HG03457 (cell line): ENCODE measurements around the gene SMURF2.
"Not testable (repeated sequence)": the region's sequence is repeated elsewhere in the genome, so short reads cannot be mapped to it uniquely, and the experiment has no call there.

Source experiments
- ATAC-seq: cut with Tn5 transposase; IDR thresholded peaks from one replicate; pipeline ENCODE4 v1.9.1; 2021; ENCODE audit warnings: moderate number of reproducible peaks; ENCODE audit not compliant: unreplicated experiment

SMURF2 gene

DNA sequence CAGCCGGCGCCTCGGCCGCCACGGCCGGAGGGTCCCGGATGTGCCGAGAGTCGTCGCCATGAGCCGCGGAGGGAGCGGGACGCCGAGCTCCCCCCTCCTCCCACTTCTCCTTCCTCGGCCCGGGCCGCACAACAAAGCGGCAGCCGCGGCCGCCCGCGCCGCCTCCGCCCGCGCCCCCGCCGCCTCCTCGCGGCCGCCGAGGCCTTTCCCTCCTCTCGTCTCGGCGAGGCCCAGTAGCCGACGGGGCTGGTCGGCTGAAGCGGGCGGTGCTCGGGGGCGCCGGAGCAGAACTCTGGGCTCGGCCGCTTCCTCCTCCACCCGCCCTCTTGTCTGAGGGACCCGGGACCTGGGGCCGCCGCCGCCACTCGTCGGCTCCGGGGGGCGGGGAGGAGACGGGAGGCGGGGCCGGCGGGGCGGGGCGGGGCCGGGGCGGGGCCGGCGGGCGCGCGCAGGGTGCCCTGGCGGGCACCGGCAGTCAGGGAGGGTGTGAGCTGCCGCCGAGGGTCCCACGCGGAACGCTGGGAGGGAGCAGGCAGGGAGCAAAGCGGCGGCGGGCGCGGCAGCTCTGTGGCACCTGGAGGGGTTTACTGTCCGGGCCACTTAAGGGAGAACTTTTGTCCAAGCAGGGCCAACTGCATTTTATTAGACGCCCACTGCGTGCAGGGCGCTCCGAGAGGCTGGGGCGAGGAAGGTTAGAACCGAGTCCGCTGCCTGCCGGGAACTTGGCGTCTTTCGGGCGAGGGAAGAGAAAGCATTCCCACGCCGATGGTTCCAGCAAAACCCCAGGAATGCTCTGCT is at the start of gene SMURF2:
Gene SMURF2, minus strand, starts transcription at position 332 of the 798 bp plus-strand sequence. CDS start 427 bp downstream, outside the sequence.
- ATAC-seq, result peak; percentile 66

DNA sequence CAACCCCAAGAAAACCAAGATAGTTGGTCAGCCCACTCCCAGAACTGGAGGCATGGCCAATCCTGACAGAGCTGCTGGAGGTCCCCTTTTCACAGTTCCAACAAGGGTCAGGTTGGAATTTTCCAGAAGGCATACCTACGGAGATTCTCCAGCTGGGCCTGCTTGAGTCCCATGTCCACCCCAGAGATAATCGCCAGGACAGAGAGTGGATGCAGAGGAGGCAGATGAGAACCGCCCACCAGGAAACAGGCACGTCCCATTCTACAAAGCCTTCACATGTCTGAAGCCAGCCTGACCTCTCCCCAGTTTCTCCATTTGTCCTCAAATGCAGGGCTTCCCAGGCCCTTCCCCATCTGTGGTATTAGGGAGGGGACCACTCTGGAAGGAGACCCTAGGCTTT is 47.4 kb upstream of the SMURF2 start:
- ATAC-seq, result no peak

DNA sequence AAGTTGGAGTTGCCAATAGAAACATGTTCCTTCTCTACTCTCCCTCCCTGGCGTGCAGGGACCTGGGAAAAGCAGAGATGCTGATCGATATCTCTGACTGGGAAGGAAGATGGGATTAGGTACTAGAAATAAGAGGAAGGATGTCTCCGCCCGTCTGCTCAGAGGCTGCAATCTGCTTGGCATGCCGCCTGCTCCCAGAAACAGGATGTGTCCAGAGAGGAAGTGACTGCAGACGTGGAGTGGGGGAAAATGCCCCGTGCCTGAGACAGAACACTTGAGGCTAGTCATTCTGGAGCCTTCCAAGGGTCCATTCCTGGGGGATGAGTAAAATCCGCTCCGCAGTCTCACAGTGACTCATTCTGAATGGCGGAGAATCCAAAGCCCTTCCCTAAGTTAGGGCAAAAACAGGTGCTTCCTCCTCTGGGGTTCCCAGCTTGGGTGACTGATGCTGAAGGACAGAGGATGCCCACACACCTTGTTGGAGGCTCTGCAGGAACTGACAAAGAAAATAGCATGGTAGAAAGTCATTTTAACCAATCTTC is 45.0 kb upstream of the SMURF2 start:
- no peak for ATAC-seq

DNA sequence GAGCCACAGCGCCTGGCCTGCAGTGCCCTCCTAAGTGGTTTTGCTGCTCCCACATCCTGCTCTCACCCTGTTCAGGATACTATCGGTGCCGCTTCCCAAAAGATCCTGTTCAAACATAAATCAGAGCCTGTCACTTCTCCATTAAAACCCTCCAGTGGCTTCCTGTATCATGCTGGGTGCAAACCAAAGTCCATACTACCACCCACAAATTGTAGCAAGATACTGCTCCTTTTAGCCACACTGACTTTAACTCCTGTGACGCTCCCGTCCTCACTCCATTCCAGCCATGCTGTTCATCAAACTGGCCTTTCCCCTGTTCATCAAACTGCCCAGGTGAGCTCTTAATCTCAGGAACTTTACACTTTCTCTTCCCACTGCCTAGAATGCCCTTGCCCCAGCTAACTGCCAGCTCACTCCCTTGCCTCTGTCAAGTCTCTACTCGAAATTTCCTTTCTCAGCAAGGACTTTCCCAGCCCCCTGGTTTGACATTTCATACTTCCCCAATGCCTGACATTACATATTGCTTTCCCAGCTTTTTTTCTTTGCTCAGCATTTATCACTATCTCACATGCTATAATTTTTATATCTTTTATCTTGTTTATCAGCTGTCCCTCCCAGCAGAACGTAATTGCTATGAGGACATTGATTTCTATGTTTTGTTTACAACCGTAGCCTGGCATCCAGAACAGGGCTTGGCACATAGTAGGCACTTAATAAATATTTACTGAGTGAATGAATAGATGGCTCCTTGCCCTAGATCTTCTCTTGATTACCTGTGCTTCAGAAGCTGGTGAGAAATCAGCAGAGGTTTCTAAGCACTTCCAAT is 44.3 kb upstream of the SMURF2 start:
- ATAC-seq, result no peak

DNA sequence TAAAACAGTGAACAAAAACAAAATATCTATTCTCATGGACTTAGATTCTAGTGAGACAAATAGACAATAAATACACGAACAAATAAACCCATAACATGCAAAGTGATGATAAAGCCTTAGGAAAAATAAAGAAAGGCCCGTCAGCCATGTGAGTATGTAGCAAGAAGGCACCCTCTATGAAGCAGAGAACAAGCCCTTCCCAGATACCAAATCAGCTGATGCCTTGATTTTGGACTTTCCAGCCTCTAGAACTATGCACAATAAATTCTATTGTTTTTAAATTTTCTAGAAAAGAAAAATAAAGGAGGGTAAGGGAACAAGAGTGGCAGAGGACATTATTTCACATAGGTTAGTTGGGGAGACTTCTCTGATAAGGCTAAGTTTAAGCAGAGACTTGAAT is 40.7 kb upstream of the SMURF2 start:
- no peak for ATAC-seq

DNA sequence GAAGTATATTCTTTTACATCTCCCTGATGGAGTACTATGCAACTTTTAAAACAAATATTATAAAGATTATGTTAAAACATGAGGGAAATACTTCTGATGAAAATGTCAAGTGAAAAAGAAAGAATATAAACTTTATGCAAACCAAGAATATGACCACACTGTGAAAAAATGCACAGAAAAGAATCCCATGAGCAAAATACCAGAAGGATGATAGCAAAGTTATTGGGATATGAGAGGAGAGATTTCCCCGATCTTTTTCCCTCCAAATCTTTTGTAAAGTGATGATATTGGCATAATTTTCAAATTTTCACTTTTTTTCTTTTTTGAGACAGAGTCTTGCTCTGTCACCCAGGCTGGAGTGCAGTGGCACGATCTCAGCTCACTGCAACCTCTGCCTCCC is 36.6 kb upstream of the SMURF2 start:
- no peak for ATAC-seq

DNA sequence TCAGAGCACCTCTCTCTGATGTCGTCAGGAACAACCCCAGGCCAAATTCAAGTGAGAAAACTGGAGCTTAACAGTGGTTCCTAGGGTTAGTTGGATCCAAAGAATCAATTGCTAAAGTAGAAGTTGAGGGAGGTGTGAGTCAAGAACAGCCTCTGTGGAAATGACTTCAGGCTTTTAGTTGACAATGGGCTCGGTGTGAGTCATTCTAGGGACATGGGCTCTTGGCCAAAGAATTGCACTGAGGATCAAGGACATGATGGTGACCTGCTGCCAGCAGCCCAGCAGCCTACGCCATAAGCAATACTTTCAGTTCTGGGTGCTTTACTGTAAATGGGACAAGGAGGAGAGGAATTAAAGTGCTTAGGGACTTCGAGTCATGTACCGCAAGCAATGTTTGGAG is 32.1 kb upstream of the SMURF2 start:
- no peak for ATAC-seq

DNA sequence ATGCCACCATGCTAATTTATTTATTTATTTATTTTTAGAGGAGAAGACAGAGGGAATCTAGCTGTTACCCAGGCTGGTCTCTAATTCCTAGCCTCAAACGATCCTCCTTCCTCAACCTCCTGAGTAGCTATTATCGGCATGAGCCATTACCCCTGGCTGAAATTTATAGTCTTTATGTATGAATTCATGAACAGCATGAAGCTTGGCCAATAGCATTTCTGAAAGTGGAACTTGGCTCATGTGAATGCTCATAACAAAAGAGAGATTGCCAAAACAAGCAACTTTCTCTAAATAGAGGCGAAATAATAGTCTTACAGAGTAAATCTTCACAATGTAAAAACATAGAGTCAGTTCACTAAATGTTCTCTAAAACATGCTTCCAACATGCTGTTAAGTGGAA is 30.1 kb upstream of the SMURF2 start:
- no peak for ATAC-seq

DNA sequence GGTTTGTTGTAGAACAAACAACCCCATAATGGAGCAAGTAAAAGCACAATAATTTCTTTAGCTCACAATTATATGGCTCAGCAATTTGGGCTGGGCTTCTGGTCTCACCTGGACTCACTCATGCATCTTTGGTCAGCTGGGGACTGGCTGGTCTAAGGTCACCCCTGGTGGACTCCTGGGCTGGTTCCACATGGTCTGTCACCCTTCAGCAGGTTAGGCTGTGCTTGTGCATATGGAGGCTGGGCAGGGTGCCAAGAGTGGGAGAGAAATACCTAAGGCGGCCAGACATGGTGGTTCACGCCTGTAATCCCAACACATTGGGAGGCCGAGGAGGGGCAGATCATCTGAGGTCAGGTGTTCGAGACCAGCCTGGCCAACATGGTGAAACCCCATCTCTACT is 27.0 kb upstream of the SMURF2 start:
- no peak for ATAC-seq

DNA sequence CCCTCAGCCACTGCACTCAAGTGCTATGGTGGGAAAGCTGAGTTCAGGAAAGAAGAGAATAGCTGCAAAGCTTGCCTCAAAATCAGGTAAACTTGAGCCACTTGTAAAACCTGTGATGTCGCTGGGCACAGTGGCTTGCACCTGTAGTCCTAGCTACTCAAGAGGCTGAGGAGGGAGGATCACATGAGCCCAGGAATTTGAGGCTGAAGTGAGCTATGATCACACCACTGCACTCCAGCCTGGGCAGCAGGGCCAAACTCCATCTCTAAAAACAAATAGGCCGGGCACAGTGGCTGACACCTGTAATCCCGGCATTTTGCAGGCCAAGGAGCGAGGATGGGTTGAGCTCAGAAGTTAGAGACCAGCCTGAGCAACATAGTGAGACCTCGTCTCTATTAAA is 26.4 kb upstream of the SMURF2 start:
- no peak for ATAC-seq

DNA sequence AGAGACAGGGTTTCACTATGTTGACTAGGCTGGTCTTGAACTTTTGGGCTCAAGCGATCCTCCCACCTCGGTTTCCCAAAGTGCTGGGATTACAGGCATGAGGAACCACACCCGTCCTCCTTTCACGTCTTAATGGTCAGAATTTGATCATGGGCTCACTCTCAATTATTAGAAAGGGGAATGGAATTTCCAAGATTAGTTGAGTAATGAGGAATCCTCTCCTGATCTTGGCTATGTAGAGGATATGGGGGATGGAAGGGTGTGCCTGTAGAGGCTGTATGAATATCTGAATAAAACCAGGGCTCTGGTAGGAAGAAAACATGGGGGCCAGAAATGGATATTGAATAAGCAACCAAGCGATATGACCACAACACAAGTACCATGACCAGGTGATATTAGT is 25.9 kb upstream of the SMURF2 start:
- no peak for ATAC-seq

DNA sequence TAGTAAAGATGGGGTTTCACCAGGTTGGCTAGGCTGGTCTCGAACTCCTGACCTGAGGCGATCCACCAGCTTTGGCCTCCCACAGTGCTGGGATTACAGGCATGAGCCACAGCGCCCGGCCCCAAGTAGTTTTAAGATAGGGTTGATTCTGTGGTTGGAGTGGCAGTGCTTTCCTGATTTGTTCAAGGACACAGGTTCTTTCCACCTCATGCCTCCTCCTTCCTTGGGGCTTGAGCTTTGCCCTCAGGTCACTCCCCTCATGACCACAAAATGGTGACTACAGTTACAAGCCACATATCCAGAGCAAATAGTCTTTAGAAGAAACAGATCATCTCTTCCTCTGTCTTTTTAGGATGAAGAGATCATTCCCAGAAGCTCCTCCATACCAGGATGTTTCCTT is 25.3 kb upstream of the SMURF2 start:
- no peak for ATAC-seq

DNA sequence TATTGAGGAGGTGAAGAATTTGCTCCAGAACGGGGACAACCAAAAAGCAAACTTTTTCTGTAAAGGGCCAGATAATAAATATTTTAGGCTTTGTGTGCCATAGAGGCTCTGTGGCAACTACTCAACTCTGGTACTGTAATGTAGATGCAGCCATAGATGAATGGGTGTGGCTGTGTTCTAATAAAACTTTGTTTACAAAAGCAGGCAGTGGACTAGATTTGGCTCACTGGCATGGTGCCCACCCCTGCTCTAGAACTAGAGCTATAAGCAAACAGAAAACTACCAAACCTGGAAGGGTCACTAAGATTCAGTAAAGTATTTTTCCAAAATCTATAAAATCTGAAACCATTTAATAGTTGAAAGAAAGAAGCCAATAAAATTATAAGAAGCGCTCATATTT is 24.6 kb upstream of the SMURF2 start:
- ATAC-seq, result no peak

DNA sequence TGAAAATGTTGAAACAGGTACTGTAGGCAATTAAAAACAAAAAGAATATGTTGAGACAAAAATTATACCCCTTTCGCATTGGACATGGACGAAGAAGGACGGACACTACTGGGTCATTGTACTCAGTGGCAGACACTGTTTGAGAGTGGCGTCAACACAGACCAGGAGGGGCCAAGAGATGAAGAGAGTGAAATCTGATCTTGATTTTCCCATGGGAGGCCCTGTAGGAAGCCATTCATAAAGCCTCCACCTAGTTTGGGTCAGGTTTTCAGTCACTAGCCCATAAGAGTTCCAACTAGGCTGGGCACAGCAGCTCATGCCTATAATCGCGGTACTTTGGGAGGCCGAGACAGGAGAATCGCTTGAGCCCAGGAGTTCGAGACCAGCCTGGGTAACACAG is 23.6 kb upstream of the SMURF2 start:
- no peak for ATAC-seq

DNA sequence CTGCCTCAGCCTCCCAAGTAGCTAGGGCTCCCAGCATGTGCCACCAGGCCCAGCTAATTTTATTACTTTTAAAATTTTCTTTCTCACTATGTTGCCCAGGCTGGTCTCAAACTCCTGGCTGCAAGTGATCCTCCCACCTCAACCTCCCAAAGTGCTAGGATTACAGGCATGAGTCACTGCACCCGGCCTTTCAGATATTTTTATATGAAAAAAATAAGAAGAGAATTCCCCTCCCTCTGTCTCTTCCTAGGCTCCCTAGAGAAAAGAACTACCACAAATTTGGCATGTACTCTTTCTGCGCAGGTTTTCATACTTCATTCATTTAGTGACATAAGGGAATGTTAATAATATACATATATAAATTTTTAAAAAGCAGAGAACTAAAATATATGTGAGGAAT is 21.7 kb upstream of the SMURF2 start:
- ATAC-seq, result no peak

DNA sequence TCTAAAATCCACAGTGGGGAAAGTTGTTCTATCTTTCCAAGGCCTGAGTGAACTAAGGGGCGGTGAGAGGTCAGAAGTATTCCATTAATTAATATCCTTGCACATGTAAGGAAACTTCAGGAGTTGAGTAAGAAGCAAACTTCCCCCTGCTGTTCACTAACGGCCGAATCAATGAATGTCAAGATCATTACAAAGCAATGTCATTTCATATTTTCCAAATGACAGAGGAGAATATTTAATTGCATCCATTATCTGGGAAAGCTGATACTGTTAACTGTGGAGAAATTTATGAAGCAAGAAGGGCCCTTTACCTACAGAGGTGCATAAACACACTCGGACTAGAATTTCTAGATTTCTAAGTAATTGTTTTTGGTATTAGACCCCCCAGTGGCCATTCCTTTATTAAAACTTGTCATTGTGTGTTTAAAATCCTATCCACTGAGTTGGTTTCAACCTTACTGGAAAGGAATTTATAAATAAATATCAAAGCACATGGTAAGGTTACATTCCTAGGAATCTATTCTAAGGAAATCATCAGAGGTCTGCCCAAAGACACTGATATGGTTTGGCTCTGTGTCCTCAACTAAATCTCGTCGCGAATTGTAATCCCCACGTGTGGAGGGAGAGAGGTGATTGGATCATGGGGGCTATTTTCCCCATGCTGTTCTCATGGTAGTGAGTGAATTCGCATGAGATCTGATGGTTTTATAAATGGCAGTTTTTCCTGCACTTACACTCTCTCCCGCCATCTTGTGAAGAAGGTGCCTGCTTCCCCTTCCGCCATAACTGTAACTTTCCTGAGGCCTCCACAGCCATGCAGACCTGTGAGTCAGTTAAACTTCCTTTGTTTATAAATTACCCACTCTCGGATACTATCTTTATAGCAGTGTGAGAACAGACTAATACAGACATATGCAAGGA is 20.4 kb upstream of the SMURF2 start:
- ATAC-seq, result no peak

DNA sequence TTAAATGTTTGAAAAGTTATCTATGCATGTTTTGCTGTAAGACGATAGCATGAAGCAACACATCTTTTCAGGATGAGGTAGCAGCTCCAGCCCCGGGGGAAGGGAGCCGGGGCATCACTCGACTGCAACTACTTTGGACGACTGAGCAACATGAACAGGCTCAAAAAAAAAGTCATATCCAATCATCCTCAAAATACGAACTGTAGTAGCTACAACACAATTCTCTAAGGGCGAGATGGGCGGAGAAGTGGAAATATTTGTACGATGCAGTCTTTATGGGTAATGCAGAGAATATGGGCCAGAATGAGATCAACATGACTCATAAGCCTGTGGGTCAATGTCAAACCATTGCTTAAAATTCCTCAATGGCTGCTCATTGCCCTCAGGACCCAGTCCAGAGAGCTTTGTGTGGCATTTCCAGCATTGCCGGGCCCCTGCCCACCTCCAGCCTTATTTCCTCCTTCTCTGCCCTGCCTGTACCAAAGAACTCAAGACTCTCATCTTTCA is 17.7 kb upstream of the SMURF2 start:
- no peak for ATAC-seq

DNA sequence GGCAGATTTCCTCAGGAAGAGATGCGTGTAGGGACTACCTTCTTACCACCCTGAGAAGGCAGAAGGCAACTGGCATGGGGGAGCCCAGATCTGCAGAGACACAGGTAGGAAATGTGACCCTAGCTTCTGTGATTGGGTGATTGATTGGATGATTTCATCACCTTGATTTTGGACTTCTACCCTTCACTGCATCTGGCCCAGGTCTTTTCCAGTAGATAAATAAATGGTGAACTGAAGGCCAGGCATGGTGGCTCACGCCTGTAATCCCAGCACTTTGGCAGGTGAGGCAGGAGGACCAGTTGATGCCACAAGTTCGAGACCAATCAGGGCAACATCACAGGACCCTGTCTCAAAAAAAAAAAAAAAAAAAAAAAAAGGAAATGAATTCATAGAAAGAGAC is 14.7 kb upstream of the SMURF2 start:
- ATAC-seq, result no peak

DNA sequence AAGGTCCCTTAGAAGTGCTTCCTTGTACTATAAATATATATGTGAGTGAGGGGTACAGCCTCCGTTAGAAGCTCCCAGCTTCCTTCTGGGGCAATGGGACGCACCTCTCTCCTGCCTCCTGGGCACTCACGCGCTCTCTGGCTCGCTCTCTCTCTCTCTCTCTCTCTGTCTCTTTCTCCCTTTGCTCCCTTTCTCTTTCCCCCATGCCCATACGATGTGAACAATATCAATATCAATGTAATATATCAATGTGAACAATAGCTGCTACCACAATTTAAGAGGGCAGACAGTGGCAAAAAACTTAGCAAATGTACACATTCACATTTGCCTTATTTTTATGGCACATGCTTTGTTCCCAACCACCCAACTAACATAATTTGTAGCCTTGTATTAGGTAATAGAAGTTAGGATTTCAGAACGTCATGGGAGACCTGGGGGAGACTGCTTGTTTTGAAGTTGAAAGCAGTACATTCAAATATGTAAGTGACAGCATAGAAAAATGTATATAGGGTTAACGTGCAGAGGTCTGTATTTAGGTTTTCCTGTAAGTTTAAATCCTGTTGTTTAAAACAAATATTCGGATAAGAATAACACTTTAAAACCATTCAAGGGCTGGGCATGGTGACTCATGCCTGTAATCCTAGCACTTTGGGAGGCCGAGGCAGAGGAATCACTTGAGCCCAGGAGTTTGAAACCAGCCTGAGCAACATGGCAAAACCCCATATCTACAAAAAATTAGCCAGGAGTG is 8.9 kb upstream of the SMURF2 start:
- ATAC-seq, result not testable (repeated sequence)
